HG03060 (cell line): ENCODE data around the gene SPAG6.

Experiments used
- ATAC-seq: cut with Tn5 transposase; IDR thresholded peaks from one replicate; pipeline ENCODE4 v1.9.1; 2021; ENCODE audit warnings: low read depth, moderate number of reproducible peaks; ENCODE audit not compliant: unreplicated experiment

SPAG6 gene

GRCh38 chr10:22427890-22428571 lies 82.7 kb downstream of the SPAG6 start:
- no peak for ATAC-seq

- ATAC-seq, result no peak
Observed at GRCh38 chr10:22429146-22429545, 83.8 kb downstream of the SPAG6 start.

DNA sequence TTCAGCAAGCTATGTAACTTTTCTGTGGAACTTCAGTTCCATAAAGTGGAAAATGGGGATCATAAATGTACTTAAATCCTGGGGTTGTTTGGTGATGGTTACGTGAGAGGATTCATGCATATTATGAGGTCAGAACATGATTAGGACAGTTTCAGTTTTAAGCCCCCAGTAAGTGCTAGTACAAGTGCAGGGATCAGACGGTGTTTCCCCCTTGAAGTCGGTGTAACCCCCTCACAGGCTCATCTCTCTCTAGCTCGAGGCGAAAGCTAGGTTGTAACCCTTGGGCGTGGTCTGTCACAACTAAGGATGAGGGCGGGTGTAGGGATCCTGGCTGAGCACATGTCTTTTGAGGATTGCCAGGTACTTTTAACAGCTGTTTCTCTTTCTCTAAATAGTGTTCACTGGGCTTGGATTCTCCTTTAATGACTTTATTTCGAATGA lies 84.7 kb downstream of the SPAG6 start:
- no peak for ATAC-seq

- no peak for ATAC-seq
Observed at GRCh38 chr10:22433875-22434274, 88.6 kb downstream of the SPAG6 start.

DNA sequence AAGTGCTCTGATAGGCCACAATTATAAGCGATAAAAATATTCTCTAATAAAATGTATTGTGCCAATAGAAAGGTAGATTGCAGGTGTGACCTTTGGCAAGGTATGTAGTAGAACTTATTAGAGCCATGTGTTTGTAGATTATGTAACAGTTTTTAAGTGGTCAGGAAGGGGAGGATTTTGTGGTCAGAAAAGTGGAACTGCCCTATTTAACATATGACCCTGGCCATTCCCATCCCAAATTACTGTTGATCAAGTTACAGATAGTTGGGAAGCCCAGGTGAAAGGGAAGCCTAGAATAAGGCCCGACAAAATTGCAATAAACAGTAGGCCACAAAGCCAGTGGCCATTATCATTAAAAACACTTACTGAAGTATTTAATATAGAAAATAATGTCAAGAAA lies 89.2 kb downstream of the SPAG6 start:
- ATAC-seq, result no peak

GRCh38 chr10:22435650-22436049 lies 90.4 kb downstream of the SPAG6 start:
- no peak for ATAC-seq

GRCh38 chr10:22436526-22436892 lies 91.2 kb downstream of the SPAG6 start:
- ATAC-seq, result peak; percentile 16

DNA sequence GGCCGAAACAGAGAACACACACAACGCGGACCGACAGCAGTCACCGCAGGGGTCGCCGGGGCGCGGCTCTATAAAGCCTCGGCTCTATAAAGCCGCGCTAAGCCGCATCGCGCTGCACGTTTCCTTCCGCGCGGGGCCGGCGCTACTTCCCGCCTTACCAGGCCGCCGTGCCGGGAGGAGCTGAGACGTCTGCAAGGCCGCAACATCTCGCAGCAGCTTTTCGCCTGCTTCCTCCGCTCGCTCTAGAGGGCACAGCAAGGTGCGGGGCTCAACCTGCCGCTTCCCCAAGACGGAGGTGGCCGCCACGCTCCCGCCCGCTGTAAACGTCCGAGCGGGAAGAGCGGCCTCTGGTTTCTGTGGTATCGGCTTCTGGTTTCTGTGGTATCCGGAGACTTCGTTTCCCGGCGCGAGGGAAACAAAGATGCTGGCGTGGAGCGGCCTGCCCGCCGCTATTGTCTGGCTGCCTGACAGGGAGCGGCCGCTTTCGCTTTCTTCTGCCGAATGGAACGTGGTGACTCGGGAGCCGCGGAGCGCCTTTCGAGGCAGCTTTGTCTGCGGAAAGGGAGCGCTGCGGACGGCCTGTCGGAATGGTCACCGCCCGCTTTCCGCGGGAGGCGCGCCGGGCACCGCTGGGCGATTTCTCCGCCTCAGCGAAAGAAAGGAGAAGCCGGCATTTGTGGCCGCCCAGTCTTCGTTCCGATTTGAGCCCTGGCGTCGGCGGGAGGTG lies 91.8 kb downstream of the SPAG6 start:
- ATAC-seq, result peak; percentile 56

- ATAC-seq, result no peak
Observed at GRCh38 chr10:22437620-22438588, 92.6 kb downstream of the SPAG6 start.

DNA sequence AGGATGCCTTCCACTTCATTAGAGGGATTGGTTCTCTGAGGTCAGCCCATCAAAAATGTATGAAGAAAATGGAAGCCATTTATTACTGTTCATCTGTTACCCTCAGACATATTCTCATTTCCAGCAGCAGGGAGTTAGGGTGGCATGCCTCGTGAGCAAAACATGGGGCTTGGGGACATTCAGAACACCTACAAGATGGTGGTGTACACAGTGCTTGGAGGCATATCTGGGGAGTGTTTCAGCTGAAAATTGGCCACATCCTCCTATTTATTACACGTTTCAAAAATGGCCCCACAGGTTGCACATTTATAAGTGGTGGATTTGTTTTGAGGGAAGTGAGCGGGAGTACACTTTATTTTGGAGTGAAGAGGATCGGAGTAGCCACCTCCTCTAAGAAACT lies 93.4 kb downstream of the SPAG6 start:
- no peak for ATAC-seq

- ATAC-seq, result no peak
Observed at GRCh38 chr10:22442063-22442462, 96.8 kb downstream of the SPAG6 start.

GRCh38 chr10:22442468-22442867 lies 97.2 kb downstream of the SPAG6 start:
- ATAC-seq, result no peak

DNA sequence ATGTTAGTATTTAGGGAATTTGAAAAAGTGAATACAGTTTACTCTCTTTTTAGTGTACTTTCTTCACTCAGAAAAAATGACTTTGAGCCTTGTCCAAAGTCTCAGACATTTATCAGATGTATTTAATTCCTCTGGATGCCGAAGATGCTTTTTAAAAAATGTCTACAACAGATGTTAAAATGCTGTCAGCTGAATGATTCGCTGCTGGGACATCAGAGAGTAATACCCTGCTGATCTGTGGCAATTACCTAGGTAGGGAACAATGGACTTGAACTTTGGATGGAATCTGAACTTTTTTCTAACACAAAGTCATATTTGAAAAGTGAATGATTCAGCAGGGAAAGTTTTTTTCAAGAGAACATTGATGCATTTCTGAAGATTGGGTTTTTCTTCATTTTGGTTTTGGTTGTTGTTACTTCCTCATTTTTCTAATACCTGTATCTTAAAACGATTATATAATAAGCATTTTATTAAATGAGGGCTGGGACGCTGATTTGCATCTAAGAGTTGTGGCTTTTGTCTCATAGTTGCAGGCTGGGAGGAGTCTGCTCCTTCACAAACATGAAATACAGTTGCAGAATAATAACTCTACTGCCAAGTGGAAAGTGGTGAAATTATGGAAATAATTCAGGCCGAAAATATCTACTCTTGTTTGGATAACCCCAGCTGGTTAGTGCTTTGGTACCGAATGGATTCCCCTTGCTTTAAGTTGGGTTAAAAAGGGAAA lies 98.0 kb downstream of the SPAG6 start:
- ATAC-seq, result no peak

DNA sequence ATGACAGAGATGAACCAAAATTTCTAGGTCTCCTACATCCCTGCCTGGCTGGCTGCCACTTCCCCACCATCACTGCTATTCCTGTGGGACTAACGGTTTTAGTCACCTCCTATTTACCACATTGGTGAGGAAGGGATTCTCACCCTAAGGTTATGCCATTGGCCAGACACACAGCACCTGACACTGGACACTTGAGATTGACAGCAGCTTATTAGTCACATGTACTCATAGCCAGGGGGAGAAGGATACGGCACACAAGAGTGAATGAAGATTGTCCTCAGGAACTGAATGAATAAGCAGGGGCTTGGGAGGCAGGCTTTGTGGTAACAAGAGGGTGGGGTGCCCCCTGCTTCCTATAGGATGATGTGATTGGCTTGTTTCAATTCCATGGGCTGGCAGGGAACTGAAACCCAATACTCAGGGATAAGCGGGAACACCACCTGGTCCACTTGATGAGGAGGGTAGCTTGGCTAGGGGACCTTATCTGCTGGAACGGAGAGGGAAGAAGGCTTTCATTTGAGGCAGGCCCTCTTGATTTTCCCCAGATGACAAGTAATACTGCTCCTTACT lies 99.0 kb downstream of the SPAG6 start:
- ATAC-seq, result no peak

DNA sequence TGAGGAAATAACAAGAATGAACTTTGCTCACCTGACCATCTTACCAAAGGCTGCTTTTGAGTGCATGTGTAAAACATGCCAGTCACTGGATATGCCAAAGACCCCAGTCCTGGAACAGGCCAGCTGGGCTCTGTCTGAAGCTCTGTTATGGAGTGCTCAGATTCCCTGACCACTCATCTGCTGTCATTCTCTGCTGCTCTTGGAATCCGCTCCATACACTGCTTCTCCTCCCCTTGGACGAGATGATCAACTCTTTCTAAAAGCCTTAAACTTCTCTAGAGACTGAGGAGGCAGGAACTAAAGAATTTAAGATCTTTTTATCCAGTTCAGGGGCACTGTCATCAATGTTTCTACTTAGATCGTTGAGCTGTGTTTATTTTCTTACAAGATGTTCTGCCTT lies 100.2 kb downstream of the SPAG6 start:
- ATAC-seq, result no peak

DNA sequence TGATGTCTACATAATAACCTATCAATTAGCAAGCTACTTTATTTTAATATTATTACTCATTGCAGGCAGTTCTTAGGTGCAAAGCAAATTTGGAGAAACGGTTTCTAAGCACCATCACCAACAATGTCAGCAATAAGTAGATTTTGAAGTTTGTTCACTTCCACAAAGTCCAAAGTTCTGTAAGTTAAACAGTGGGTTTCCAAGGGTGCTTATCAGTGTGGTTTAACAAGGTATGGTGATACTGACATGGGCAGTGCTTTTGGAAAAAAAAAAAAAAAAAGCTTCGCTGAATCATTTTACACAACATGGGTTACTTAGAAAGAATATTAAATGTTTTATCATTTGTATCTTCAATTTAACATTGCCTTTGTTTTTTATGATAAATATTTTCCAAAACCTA lies 101.8 kb downstream of the SPAG6 start:
- ATAC-seq, result no peak

- ATAC-seq, result no peak
Observed at GRCh38 chr10:22451346-22451745, 106.0 kb downstream of the SPAG6 start.

GRCh38 chr10:22453320-22453719 lies 108.0 kb downstream of the SPAG6 start:
- ATAC-seq, result no peak

DNA sequence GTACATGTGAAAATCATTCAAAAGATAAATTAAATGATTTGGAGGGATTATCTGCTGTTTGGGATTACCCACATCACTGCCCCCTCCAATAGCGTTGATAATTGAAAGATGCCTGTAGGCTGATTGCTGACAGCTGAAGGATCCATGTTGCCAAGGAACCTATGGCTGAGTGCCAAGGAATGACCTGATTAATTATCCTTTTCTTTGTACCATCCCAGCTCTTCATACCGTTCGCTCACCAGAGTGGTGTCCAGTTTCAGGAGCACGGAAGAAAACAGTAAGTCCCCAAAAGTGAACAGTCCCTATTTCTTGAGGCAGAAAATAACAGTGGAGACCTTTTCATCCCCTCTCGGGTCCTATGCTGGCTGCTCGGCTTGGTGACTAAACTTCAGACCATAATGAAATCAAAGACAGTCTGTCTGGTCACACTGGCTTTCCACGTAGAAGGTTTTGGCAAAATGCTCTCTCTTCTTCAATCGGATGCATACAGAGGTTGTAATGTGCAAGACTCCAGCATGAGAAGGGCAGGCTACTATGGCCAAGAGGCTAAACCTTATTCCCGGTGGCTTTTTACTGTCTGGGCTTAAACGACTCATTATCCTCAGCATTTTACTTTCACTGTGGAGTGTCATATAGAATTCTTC lies 108.8 kb downstream of the SPAG6 start:
- no peak for ATAC-seq

DNA sequence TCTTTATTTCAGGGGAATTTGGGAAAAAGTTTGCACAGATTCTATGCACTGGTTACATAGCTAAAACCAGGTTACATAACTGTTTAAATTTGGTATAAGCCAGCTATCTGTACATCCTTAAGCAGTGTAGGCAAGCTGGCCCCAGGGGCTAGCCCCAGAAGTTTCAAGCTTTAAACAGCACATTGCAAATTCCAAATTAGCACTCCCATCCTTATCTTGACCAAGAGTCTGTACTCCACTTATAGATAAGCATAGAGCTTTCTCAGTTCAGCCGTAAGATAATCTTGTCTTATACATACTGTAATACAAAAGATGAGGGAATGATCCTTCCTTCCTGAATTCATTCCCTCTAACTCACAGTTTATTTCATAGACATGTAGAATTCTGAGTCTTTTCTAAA lies 109.3 kb downstream of the SPAG6 start:
- ATAC-seq, result no peak
